LHCN-M2 (cell line): ENCODE results near the gene FAM168A. TPM values are rescaled to one million over a fixed set of nuclear protein-coding genes. Genes with fewer than 3 reads are reported as not detected.

Experiments used
- DNase-seq: peaks from one replicate; pipeline ENCODE4 v3.0.0-alpha.2; 2012; ENCODE audit warnings: low read depth
- total RNA-seq: library from RNA; depleted of rRNA; stranded (reverse); fragments of >200 nt; gene quantifications from 2 replicates; pipeline ENCODE4 v1.2.3, GENCODE V29; 2014

FAM168A gene
- total RNA-seq, 1 experiment from 2014 or later, result 23.7 TPM

DNA sequence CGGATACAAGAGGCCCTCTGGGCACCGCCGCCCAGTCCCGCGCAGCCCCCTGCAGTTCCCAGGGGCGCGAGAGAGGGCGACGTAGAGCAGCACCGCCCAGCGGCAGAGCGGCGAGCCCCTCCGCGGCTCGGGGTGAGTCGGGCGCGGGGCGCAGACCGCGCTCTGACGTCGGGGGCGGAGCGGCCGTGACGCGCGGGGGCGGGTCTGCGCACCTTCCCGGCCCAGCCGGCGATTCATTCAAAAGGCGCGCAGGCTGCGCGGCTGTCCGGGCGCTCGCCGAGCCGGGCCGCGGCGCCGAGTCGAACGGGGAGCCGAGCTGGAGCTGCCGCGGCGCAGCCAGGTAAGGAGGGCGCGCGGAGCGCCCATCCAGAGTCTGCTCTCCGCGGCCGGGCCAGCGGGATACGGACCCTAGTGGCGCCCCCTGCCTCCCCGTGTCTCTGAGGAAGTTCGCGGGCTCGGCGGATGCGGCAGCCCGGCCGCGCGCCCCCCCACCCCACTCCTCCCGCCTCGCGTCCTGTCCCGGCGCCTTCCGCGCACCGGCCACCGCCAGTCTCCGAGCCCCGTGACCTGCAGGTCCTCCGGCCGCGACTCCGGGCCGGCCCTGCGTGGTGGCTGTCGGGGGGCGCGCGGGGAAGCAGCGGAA, 221.6 kb downstream of the FAM168A start, which contains the start of gene RELT:
RELT (plus strand) TSS at position 240 of the 643 bp plus-strand sequence. CDS start 12,738 bp downstream, outside the sequence.
- peak; percentile 87 for DNase-seq

DNA sequence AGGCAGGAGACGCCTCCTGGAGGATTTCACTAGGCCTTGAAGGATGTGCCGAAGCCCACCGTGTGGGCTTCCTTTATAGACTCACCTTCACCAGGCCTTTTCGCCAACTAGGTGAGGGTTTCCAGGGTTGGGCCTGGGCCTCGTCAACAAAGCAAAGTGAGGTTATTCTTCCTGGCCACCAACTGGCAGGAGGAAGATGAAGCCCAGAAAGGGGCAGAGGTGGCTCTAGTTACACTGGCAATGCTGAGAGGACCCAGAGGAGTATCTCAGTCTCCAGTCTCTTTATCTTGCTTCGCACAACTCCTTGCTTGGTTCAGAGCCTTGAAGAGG, 222.1 kb downstream of the FAM168A start:
- no peak for DNase-seq

DNA sequence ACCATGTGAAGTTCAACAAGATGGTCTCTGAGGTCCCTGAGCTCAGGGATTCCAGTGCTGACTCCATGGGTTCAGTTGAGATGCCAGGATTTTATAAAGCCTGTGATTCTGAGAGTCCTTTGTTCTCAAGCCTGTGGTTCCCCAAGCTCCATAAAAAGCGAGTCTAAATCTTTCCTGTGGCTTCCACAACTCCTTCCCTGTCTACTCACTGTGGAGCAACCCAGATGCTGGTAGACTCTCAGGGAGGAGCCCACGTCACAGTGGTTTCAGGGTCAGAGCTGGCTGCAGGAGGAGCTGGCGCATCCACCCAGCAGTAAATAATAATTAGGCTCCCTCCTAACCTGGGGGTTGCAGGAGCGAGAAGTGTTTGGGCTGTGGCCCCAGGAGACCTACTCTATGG, 223.8 kb downstream of the FAM168A start:
- no peak for DNase-seq

DNA sequence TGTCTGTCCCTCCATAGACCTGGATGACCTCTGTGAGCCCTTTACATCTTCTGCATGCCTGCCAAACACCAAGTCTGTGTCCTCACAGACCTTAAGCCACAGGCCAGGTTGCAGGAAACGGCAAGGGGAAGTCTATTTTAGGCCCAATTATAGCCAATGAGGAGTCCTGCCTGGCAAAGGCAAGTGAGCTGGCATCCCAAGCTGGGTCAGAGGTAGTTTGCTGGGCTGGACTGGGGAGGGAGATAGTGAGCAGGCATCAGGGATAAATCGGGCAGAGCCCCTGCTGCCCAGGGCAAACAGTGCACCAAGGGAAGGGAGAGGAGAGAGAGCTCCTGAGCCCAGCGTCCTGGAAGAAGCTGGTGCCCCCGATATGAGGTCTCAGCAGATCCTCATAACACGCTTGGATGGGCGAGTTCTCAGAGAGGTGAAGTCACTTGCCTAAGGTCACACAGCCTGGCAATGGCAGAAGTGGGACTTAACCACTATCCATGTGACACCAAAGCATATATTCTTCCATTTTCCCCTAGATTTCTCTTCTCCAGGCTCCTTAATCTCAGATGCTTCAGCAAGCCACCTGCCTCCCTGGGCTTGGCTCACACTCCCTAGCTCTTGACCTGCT, 225.4 kb downstream of the FAM168A start:
- peak; percentile 41 for DNase-seq

DNA sequence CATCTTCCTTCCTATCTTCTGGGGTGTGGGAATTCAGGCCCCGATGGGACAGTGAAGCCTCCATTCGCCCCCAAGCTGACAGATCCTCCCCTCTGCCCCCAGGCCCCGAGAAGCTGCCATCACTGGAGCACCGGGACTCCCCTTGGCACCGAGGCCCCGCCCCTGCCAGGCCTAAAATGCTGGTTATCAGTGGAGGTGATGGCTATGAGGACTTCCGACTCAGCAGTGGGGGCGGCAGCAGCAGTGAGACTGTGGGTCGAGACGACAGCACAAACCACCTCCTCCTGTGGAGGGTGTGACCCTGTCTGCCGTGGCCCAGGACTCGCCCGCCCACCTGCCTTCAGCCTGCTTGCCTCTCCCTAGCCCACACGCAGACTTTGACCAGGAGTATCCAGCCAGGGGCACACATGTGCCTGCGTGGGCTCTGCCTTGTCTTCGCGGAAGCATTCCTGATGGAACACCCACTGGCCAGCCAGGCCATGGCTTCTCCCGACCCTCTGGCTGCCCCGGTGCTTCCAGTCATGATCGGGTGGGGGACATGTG, 230.4 kb downstream of the FAM168A start:
- no peak for DNase-seq

DNA sequence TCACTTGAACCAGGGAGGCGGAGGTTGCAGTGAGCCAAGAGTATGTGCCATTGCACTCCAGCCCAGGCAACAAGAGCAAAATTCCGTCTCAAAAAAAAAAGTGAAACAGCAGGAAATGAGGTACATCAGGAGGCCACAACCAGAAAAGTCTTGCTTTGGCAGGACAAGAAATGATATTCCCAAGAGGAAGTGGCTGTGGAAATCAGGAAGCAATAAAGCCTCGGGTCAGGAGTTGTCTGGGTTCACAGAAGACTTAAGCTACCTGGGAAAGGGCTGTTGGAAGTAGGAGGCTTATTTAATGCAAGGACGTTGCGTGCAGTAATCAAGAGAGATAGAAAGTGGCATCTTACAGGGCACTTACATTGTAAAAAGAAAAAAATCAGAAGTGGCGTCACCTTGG, 231.0 kb downstream of the FAM168A start:
- no peak for DNase-seq

DNA sequence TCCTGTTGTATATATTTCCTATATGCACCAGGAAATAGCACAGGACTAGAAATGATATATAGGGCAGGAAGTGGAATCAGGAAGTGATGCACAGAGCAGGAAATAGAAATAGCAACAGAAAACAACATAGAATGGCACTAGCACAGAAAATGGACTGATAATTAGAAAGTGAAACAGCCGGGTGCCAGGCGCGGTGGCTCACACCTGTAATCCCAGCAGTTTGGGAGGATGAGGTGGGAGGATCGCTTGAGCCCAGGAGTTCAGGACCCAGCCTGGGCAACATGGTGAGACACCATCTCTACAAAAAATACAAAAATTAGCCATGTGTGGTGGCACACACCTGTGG, 231.7 kb downstream of the FAM168A start:
- no peak for DNase-seq

DNA sequence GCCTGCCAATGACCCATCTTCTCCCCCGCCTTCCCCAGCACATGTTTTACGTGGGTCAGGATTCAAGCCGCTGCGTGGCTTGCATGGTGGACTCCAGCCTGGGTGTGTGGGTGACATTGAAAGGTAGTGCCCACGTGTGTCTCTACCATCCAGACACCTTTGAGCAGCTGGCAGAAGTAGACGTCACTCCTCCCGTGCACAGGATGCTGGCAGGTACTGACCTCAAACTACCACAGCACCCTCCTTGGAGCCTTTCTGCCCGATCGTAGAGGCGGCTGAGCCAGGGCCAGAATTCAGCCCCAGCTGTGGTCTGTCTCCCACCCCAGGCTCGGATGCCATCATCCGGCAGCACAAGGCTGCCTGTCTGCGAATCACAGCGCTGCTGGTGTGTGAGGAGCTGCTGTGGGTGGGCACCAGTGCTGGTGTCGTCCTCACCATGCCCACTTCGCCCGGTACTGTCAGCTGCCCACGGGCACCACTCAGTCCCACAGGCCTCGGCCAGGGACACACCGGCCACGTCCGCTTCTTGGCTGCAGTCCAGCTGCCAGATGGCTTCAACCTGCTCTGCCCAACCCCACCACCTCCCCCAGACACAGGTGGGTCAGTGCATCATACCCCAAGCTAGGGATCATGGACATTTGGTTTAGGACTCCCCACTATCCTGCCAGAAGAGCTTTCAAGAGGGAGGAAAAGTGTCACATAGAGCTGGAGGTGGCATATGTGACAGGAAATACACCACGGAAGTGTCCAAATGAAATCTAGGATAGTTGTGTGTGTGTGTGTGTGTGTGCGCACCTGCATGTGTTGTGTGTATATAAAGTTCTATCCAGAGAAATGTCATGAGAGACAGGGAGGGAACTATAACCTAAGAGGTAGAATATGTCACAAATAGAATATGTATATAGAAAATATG, 232.3 kb downstream of the FAM168A start:
- no peak for DNase-seq

DNA sequence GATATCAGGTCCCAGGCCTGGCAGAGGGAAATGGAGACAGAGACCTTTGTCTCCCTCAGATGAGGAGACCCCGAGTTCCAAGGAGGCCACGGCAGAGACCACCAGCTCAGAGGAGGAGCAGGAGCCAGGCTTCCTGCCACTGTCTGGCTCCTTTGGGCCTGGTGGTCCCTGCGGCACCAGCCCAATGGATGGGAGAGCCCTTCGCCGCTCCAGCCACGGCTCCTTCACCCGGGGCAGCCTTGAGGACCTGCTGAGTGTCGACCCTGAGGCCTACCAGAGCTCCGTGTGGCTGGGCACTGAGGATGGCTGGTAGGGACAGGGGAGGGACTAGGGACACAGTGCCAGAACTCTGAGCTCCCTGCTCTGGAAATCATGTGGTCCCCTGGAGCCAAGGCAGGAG, 234.8 kb downstream of the FAM168A start:
- no peak for DNase-seq

DNA sequence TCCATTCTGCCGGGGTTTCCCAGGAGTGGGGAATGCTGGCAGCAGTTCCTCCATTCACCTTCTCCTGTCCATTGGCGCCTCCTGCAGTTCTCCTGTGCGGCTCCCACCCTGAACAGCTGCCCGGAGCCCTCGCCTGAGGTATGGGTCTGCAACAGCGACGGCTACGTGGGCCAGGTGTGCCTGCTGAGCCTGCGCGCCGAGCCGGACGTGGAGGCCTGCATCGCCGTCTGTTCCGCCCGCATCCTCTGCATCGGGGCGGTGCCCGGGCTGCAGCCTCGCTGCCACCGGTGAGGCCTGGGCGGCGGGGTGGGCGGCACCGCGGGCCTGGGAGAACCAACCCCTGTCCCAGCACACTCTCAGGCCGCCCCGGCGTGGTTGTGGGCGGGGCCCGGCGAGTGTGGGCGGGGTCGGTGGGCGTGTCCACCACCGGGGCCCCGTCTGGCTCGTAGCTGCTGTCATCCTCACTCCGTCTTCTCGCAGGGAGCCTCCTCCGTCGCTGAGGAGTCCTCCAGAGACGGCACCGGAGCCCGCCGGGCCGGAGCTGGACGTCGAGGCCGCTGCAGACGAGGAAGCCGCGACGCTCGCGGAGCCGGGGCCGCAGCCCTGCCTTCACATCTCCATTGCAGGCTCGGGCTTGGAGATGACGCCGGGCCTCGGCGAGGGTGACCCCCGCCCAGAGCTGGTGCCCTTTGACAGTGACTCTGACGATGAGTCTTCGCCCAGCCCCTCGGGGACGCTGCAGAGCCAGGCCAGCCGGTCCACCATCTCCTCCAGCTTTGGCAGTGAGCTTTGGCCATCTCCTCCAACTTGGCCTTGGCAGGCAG, 235.7 kb downstream of the FAM168A start:
- DNase-seq, result no peak

DNA sequence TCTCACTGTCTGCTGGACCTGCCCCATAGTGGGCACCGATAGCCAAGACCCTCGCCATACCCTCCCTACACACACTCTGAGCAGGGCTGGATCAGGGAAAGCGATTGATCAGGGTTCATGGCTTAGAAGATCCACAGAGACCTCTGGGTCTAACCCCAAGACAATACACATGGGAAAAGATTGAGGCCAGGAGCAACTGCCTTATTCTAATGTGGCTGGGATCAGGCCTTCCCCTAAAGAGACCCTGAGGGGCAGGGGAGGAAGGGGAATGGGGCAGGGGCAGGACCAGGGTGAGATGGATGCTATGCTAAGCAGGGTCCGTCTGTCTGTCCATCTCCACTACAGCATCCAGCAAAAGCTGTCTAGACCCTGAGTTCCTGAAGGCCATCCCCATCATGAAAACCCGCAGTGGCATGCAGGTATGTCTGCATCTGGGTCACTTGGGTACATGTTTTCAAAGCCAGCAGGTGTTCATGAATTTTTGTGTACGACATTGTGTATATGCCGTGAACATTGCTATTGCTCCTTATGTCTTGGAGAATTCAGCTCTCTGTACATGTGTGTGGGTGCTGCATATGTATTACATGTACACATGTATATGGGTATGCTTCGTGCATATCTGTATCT, 237.1 kb downstream of the FAM168A start:
- no peak for DNase-seq

DNA sequence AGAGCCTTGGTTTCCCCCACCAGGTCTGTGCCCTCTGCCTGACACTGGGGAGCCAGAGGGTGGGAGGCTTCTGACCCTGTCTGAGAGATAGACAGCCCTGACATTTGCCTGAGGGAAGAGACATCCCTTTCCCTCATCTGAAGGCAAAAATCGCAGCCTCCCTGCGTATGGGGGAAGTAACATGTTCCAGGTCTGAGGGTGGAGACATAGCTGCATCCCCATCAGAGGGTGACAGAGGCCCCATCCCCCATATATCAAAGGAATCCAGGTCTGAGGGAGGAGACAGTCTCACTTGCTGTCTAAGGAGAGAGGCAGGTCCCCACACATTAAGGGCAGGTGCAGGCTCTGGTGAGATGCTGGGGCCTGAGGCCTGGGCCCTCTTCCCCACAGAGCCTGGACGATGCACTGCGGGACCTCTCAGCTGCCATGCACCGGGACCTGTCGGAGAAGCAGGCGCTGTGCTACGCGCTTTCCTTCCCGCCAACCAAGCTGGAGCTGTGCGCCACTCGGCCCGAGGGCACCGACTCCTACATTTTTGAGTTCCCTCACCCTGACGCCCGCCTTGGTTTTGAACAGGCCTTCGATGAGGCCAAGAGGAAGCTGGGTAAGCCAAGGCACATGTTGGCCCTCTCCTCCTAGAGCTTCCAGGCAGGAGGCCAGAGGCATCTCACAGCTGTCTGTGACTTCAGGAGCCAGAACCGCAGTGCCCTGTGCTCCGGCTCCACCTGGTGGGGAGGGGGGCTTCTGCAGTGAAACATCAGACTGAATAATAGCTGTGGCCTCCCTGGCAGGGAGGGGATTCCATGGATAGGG, 237.8 kb downstream of the FAM168A start:
- peak; percentile 49 for DNase-seq

DNA sequence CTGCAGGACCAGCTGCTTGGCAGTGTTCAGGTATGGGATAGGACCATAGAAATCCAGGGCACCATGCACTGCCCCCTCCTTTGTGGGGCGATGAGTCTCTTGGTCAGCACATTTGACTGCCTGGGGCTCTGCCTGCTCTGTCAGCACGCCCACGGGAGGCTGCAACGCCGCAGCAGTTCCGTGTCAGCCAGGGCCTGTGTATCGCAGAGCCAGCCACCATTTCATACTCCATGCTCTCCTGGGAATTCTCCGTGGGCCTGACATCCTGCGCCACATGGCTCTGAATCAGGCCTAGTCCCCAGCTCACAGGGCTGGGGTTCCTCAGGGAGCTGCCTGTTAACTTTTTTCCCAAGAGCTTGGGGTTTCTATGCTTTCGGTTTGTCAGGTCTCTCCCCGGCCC, 238.6 kb downstream of the FAM168A start:
- DNase-seq, result peak; percentile 66

DNA sequence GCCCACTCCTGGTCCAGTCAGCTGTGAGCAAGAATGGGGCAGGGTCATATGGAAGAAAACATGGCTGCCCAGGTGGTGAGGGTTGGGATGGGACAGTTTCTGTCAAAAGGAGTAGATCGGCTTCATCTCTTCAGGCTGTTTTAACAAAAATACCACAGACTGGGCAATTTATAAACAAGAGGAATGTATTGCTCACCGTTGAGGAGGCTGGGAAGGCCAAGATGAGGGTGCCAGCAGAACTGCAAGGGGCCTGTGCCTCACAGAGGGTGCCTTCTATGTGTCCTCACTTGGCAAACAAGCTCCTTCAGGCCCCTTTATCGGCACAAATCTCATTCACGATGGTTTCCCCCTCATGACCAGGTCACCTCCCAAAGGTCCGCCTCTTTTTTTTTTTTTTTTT, 239.8 kb downstream of the FAM168A start:
- DNase-seq, result no peak

DNA sequence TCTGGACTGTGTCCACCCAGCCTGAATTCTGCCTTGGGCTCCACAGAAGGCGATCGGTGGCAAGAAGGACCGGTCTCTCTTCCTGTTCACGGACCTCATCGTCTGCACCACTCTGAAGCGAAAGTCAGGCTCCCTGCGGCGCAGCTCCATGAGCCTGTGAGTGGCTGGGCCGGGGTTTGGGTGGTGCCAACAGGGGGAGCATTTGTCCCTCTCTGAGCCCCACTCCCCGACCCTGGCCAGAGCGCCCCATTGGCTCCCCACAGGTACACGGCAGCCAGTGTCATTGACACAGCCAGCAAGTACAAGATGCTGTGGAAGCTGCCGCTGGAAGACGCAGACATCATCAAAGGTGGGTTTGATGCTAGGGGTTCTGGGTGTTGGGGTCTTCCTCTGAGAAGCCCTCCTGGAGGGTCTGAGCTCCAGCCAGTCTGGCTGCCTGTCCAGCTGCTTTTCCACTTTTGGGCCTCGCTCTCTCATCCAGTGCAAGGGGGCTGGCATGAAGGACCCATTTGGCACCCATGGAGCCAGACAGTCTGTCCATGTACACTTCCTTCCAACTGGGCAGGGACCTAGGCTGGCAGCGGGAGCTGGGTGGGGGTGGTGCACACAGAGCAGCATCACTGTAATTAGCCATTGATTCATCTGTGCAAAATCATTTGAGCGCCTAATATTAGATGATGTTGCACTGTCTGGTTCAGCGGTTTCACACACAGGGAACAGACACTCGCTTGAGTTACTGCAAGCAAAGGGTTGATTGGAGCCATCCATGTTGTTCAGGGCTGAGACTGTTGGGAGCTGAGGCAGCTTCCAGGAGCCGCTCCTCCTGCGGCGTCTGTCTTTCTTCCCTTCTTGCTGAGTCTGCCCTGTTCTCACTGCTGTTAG, 240.7 kb downstream of the FAM168A start:
- no peak for DNase-seq

DNA sequence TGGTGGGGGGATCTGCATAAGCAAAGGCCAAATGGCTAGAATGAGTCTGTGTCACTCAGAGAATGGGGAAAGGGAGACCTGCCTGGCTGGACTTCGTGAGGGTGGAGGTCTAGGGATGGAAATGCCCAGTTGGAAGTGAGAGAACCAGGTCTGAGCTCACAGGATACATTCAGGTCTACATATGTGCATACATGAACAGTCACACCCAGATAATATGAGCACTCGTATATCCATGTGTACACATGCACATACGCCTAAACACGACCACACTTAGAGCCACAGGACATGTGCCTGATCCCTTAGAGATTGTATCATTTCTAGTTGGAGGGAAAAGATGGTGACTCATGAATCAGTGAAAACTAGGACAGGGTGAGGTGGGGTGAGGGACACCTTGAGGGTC, 242.8 kb downstream of the FAM168A start:
- DNase-seq, result no peak

DNA sequence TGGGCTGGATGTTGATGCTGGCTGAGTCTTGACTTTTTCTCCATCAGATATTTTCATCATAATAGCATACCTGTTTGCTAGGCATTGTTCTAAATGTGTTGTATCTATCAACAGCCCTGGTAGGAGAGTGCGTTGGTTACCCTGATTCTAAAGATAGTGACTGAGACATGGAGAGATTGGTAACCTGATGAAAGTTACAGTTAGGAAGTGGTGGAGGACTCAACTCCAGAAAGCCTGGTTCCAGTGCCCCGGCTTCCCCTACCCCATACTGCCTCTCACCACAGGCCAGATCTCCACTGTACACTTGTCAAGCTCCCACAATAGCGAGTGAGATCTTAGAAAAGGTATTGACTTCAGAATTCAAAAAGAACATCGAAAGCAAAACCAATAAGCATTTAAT, 244.5 kb downstream of the FAM168A start:
- DNase-seq, result no peak

DNA sequence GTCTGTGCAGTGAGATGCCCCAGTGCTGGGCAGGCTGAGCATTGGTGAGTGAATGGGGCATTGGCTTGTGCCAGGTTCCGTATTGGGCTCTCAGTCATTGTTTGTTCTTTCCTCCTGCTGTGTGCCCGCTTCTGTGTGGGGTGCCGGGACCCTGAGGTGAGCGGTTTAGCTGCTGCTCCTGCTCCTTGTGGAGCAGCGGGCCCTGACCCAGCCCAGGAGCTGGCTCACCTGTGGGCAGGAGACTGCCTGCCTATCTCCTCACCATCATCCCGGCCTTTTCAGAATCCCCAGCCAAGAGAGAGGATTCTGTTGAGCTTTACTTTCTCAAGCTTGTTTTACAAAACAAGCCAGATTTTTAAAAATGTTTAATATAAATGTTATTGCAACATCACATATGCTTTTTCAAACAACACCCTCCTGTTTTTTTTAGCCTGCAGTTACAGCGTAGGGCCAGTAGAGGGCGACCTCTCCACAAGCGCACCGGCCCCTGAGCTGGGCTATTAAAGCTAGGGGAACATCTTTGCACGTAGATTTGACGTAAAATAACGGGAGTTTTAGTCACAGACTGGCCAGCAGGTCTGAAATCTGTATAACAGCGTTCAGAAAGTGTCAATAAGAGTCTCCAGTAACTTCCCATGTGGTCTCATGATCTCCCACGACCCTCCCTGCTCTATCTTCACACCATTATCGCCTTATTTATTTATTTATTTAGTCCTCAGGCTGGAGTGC, 246.8 kb downstream of the FAM168A start:
- DNase-seq, result peak; percentile 63
